ENCODE data around the gene MPDU1.
A peak's percentile ranks its signal among the peaks of the same experiment; 100 is the strongest.
"Not testable (repeated sequence)": the region's sequence is repeated elsewhere in the genome, so short reads cannot be mapped to it uniquely, and the experiment has no call there.

MPDU1 gene

GRCh38 chr17:7620835-7621234 is 37.2 kb downstream of the MPDU1 start:
- DNase-seq = no peak

GRCh38 chr17:7623661-7624060 is 40.0 kb downstream of the MPDU1 start:
- no peak for DNase-seq

- DNase-seq = not testable (repeated sequence)
Observed at GRCh38 chr17:7625749-7626148, 42.1 kb downstream of the MPDU1 start.

GRCh38 chr17:7626307-7626706 is 42.7 kb downstream of the MPDU1 start:
- DNase-seq = no peak

GRCh38 chr17:7626956-7627249 is 43.3 kb downstream of the MPDU1 start:
- no peak for DNase-seq

GRCh38 chr17:7627250-7628121 is 43.8 kb downstream of the MPDU1 start, which contains the start of gene SAT2:
Gene SAT2 (minus strand): TSS chr17:7627821. CDS start chr17:7627635, 186 bp downstream.
- DNase-seq = peak; percentile 77

- DNase-seq = no peak
Observed at GRCh38 chr17:7629939-7630571, 46.4 kb downstream of the MPDU1 start, which contains the start of gene SHBG. Gene SHBG (plus strand): TSS chr17:7630135. CDS start chr17:7630173, 38 bp downstream.

- no peak for DNase-seq
Observed at GRCh38 chr17:7631398-7632380, 48.0 kb downstream of the MPDU1 start.

- DNase-seq = peak; percentile 1
Observed at GRCh38 chr17:7632492-7632894, 48.8 kb downstream of the MPDU1 start.

GRCh38 chr17:7633093-7633492 is 49.4 kb downstream of the MPDU1 start:
- no peak for DNase-seq

- DNase-seq = peak; percentile 46
Observed at GRCh38 chr17:7634384-7634783, 50.7 kb downstream of the MPDU1 start.

- no peak for DNase-seq
Observed at GRCh38 chr17:7636163-7636562, 52.5 kb downstream of the MPDU1 start.
